Non-pigmented ciliary epithelial cell (primary cell): ENCODE results near the gene FTL.
"Not testable (repeated sequence)": the region's sequence is repeated elsewhere in the genome, so short reads cannot be mapped to it uniquely, and the experiment has no call there.

ENCODE experiments used
- DNase-seq: peaks from one replicate; pipeline ENCODE4 v3.0.0-alpha.2; 2010; ENCODE audit warnings: low read depth

Gene FTL

DNA sequence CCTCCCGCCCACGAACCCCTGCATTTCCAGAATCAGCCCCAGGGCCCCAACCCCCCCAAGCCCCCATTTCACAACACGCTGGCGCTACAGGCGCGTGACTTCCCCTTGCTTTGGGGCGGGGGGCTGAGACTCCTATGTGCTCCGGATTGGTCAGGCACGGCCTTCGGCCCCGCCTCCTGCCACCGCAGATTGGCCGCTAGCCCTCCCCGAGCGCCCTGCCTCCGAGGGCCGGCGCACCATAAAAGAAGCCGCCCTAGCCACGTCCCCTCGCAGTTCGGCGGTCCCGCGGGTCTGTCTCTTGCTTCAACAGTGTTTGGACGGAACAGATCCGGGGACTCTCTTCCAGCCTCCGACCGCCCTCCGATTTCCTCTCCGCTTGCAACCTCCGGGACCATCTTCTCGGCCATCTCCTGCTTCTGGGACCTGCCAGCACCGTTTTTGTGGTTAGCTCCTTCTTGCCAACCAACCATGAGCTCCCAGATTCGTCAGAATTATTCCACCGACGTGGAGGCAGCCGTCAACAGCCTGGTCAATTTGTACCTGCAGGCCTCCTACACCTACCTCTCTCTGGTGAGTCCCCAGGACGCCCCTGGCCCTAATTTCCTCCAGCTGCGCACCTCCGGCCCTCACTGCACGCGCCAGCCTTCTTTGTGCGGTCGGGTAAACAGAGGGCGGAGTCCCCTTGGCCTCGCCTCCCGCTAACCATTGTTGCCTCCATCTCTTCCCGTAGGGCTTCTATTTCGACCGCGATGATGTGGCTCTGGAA, at the start of gene FTL:
FTL (plus strand) TSS at position 270 of the 766 bp plus-strand sequence; CDS start at position 469, 199 bp downstream.
- DNase-seq = peak; percentile 65

- DNase-seq = no peak
Measured at GRCh38 chr19:48915757-48916156, 49.4 kb upstream of the FTL start.

DNA sequence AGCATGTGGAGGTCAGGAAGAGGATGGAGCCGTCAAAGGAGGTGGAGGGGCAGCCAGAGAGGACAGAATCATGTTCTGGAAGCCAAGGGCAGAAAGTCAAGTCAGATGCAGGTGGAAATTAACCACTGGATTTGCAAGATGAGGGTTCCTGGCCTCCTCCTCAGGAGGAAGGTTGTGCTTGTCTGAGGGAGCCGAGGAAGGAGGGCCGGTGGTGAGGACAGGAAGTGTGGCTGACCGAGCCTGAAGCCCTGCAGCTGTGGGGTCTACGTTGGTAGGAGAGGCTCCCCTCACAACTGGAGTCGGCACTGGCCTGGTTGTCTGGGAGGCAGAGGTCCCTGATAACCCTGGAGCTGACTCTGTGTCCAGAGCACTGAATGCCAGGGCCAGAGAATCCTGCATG, 47.0 kb upstream of the FTL start:
- no peak for DNase-seq

GRCh38 chr19:48918801-48919247, 46.3 kb upstream of the FTL start:
- DNase-seq = no peak

DNA sequence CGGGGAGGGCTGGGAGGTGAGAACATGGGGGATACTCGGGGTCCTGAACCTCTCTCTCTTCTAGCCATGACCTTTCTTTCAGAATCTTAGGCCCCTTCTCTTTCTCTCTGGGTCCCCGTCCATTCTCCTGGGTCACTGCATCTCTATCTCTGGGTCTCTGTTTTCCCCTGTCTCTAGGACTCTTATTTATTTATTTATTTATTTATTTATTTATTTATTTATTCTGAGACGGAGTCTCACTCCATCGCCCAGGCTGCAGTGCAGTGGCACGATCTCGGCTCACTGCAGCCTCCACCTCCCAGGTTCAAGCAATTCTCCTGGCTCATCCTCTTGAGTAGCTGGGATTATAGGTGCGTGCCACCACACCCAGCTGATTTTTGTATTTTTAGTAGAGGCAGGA, 45.8 kb upstream of the FTL start:
- DNase-seq = not testable (repeated sequence)

- DNase-seq = no peak
Measured at GRCh38 chr19:48920949-48921348, 44.2 kb upstream of the FTL start.

DNA sequence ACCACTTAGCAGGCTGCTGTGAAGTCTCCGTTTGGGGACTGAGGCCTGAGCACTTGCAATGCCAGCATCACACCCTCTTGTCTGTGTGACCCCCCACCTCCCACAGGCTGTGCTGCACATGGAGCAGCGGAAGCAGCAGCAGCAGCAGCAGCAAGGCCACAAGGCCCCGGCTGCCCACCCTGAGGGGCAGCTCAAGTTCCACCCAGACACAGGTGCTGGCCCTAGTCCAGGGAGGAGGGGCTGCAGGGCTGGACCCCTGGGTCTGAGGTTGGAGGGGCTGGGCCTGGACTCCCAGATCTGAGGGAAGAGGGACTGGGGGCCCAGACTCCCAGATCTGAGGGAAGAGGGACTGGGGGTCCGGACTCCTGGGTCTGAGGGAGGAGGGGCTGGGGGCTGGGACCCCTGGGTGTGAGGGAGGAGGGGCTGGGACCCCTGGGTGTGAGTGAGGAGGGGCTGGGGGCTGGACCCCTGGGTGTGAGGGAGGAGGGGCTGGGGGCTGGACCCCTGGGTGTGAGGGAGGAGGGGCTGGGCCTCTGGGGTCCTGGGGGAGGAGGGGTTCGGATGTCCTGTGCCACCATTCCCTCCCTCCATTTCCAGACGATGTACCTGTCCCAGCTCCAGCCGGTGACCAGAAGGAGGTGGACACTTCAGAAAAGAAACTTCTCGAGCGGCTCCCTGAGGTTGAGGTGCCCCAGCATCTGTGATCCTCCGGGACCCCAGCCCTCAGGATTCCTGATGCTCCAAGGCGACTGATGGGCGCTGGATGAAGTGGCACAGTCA, 43.2 kb upstream of the FTL start:
- DNase-seq = no peak

GRCh38 chr19:48922548-48923490, 42.3 kb upstream of the FTL start:
- no peak for DNase-seq

GRCh38 chr19:48925240-48925843, 39.8 kb upstream of the FTL start:
- peak; percentile 64 for DNase-seq

- not testable (repeated sequence) for DNase-seq
Measured at GRCh38 chr19:48925890-48926289, 39.2 kb upstream of the FTL start.

DNA sequence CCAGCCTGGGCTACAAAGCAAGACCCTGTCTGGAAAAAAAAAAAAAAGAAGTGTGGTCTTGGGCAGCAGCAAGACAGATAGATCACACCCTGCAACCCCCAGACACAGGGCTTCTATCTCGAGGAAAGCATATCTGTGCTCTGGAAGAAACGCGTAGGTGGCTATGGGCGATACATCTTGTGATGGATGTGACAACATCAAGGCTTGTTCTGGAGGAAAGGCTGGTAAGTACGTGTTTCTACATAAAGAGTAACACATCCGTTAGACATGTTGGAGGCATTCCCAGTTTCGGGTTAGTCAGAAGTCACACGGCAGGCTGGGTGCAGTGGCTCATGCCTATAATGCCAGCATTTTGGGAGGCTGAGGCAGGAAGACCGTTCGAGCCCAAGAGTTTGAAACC, 38.2 kb upstream of the FTL start:
- peak; percentile 81 for DNase-seq

DNA sequence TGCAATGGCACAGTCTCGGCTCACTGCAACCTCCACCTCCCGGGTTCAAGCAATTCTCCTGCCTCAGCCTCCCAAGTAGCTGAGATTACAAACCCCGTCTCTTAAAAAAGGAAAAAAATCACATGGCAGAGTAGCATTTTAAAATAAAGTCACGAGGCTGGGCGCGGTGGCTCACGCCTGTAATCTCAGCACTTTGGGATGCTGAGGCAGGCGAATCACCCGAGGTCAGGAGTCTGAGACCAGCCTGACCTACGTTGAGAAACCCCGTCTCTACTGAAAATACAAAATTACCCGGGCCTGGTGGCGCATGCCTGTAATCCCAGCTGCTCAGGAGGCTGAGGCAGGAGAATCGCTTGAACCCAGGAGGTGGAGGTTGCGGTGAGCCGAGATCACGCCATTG, 37.4 kb upstream of the FTL start:
- not testable (repeated sequence) for DNase-seq

DNA sequence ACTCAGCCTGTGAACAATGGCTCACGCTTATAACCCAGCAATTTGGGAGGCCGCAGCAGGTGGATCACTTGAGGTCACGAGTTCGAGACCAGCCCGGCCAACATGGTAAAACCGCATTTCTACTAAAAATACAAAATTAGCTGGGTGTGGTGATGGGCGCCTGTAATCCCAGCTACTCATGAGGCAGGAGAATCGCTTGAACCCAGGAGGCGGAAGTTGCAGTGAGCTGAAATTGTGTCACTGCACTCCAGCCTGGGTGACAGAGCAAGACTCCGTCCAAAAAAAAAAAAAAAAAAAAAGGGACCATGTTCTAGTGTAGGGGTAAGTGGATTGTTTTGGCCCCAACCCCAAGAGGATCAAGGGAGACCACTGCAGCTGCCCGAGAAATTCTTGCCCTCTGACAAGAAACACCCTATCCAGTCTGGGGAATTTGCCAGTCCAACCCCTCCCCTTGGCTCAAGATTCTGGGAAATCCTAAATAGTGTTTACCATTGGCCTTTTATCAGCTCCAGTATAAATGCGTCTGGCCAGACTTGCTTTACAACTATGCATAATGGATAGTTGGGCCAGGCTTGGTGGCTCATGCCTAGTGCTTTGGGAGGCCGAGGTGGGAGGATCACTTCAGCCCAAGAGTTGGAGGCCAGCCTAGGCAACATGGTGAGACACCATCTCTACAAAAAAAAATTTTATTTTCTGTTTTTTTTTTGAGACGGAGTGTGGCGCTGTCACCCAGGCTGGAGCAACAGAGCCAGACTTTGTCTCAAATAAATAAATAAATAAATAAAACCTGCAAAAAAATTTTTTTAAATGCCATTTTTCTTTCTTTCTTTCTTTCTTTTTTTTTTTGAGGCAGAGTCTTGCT, 36.7 kb upstream of the FTL start:
- DNase-seq = no peak

GRCh38 chr19:48933382-48933932, 31.7 kb upstream of the FTL start, which contains the start of gene DHDH:
Gene DHDH (plus strand): TSS chr19:48933699. CDS start chr19:48933722, 23 bp downstream.
- no peak for DNase-seq

DNA sequence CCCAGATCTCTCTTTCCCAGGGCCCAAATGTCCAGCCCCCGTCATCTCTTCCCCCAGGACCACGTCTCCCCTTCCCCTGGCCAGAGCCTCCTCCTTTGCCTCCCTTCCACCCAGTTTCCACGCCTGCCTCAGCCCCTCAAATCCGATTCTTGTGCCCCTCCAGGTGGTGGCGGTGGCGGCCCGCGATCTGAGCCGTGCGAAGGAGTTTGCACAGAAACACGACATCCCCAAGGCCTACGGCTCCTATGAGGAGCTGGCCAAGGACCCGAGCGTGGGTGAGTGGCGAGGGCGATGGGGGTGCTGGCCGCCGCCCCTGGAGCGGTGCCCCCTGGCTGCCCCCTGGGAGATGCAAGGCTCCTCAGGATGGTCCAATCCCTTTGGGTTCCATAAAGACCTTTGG, 30.3 kb upstream of the FTL start:
- no peak for DNase-seq

DNA sequence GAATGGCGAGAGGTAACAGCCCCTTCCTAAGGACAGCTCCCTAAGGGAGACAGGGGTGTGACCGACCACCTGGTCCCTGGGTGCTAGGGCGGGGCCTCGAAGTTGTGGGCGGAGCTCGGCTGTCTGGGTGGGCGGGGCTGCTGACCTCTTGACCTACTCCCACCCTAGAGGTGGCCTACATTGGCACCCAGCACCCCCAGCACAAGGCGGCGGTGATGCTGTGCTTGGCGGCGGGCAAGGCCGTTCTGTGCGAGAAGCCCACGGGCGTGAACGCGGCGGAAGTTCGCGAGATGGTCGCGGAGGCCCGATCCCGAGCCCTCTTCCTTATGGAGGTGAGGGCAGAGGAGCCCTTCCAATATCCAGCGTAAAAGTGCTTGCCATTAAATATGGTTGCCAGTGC, 29.2 kb upstream of the FTL start:
- DNase-seq = no peak

- DNase-seq = no peak
Measured at GRCh38 chr19:48938256-48938655, 26.9 kb upstream of the FTL start.

DNA sequence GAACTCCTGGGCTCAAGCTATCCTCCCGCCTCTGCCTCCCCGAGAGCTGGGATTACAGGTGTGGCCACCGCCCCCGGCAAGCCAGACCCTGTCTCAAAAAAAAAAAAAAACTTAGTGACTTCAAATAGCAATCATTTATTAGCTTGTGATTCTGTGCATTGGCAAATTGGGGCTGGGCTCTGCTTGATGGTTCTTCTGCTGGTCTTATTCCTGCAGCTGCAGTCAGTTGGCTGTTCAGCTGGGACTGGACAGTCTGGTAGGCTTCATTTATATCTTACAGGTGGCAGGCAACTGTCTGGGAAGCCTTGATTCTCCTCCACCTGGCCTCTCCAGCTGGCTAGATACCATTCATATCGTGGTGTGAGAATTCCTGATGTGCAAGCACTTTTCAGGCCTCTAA, 24.2 kb upstream of the FTL start:
- no peak for DNase-seq

DNA sequence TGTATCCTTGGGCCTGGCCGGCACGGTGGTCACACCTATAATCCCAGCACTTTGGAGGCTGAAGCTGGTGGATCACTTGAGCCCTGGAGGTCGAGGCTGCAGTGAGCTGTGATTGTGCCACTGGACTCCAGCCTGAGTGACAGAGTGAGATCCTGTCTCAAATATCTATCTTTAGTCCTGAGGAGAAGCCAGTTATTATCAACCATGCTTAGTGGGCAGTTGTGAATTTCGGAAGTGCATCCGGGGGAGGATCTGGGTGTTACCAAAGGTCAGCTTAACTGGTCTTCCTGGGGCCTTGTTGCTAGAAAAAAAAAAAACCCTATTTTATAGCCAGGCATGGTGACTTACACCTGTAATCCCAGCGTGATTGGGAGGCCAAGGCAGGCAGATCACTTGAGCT, 22.0 kb upstream of the FTL start:
- no peak for DNase-seq

DNA sequence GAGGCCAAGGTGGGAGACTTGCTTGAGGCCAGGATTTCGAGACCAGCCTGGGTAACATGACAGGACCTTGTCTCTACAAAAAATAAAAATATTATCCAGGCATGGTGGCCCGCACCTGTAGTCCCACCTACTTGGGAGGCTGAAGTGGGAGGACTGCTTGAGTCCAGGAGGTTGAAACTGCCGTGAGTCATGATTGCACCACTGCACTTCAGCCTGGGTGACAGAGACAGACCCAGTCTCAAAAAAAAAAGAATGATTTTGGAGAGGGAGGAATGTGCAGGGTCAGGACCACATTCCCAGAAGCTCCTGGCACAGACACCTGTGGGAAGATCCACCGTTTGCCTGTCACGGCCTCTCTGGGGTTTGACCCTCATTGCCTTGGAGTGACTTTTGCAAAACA, 19.7 kb upstream of the FTL start:
- DNase-seq = no peak
